ENCODE results near the gene PIEZO2. TPM values are rescaled to one million over a fixed set of nuclear protein-coding genes. Genes with fewer than 3 reads are reported as not detected.
A peak's percentile ranks its signal among the peaks of the same experiment; 100 is the strongest.

Gene PIEZO2
- total RNA-seq, 1 donor from 2014 or later = 5.3 TPM

DNA sequence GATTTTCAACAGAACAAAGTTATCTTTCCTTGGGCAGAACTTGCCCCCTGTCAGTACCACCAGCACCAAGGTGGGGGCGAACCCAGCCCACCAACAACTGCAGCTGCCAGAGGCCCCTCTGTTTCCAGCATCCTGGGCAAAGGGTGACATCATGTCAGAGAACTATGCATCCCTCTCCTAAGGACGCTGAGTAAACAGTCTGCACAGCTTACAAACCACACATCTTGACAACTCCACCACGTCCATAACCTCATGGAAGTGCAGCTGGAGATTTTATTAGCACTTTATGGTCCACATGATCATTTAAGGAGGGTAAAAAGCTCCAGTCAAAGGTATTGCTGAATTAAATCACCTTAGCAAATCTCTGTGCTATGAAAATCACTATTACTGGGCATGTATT, 40.4 kb downstream of the PIEZO2 start:
- no peaks in the 10 kb centered on the region for H3K9me3 Mint-ChIP-seq (ENCODE audit: unreplicated experiment)
- no peak for FAIRE-seq
- no peaks in the 10 kb centered on the region for H3K9me3 ChIP-seq (ENCODE audit: insufficient read depth, low read depth, low read length)

DNA sequence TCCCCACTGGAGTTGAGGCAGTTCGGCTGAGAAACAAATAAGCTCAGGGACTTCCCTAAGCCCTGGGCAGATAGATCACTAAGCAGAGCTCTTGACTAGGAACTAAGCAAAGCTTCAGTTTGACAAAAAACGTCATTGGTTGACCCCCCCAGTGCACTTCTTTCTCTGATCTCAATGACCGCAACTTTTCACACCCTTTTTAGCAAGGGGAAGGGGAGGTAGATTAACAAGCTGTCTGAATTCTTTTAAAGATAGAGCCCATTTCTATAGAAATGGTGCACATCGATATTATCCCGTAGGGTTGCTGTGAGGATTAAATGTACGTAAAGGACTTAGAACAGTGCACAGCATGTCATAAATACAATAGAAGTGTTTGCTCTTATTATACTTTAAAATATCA, 42.5 kb downstream of the PIEZO2 start:
- no peaks in the 10 kb centered on the region for H3K9me3 ChIP-seq (ENCODE audit: insufficient read depth, low read depth, low read length)
- FAIRE-seq (no peak), DNase-seq (ENCODE audit: low read depth) (no peak)
- H3K4me2 ChIP-seq (ENCODE audit: low read length) = no peak overlapping the region
- H3K27ac Mint-ChIP-seq (ENCODE audit: unreplicated experiment) = no peak overlapping the region
- H3K79me2 ChIP-seq (ENCODE audit: insufficient read depth, low read length) = no peaks in the 10 kb centered on the region
- no peak overlapping the region for H3K4me3 Mint-ChIP-seq (ENCODE audit: unreplicated experiment)
- H3K9ac ChIP-seq (ENCODE audit: low read length) = no peak overlapping the region
- H3K4me1 Mint-ChIP-seq (ENCODE audit: low read depth, unreplicated experiment) = peaks cover 7% of the 10 kb centered on the region
- H2AFZ ChIP-seq (ENCODE audit: low read depth, low read length) = no peak overlapping the region
- H3K4me3 ChIP-seq (ENCODE audit: insufficient read depth, low read depth, low read length) = no peak overlapping the region
- no peaks in the 10 kb centered on the region for H3K36me3 Mint-ChIP-seq (ENCODE audit: low read depth, unreplicated experiment)
- no peaks in the 10 kb centered on the region for H3K9me3 Mint-ChIP-seq (ENCODE audit: unreplicated experiment)
- H3K27me3 ChIP-seq (ENCODE audit: insufficient read depth, low read length) = no peaks in the 10 kb centered on the region
- H3K27me3 Mint-ChIP-seq (ENCODE audit: low read depth, unreplicated experiment) = peaks cover 2% of the 10 kb centered on the region
- no peak overlapping the region for H3K27ac ChIP-seq (ENCODE audit: low read depth, low read length)
- TF ChIP-seq, protein P1, sequence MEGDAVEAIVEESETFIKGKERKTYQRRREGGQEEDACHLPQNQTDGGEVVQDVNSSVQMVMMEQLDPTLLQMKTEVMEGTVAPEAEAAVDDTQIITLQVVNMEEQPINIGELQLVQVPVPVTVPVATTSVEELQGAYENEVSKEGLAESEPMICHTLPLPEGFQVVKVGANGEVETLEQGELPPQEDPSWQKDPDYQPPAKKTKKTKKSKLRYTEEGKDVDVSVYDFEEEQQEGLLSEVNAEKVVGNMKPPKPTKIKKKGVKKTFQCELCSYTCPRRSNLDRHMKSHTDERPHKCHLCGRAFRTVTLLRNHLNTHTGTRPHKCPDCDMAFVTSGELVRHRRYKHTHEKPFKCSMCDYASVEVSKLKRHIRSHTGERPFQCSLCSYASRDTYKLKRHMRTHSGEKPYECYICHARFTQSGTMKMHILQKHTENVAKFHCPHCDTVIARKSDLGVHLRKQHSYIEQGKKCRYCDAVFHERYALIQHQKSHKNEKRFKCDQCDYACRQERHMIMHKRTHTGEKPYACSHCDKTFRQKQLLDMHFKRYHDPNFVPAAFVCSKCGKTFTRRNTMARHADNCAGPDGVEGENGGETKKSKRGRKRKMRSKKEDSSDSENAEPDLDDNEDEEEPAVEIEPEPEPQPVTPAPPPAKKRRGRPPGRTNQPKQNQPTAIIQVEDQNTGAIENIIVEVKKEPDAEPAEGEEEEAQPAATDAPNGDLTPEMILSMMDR (IDR thresholded peaks at IDR 0.05; ENCODE audit: insufficient read depth, low read depth, low read length) = no peak
- TF ChIP-seq EZH2 (IDR thresholded peaks at IDR 0.05; ENCODE audit: insufficient read depth, low read length) = no peak
- H4K20me1 ChIP-seq (ENCODE audit: insufficient read depth, low read length) = no peaks in the 10 kb centered on the region
- no peaks in the 10 kb centered on the region for H3K36me3 ChIP-seq (ENCODE audit: insufficient read depth, low read length)
- H3K4me1 ChIP-seq (ENCODE audit: insufficient read depth, low read length) = no peaks in the 10 kb centered on the region

More for the DNA sequence above, 40.4 kb downstream of the PIEZO2 start:
- H3K4me1 Mint-ChIP-seq (ENCODE audit: low read depth, unreplicated experiment) = peaks cover 7% of the 10 kb centered on the region
- Histone ChIP-seq H2AFZ (ENCODE audit: low read depth, low read length) (no peak overlapping the region), H4K20me1 (ENCODE audit: insufficient read depth, low read length) (no peaks in the 10 kb centered on the region), H3K27ac (ENCODE audit: low read depth, low read length) (no peak overlapping the region), H3K4me2 (ENCODE audit: low read length) (no peak overlapping the region), H3K36me3 (ENCODE audit: insufficient read depth, low read length) (no peaks in the 10 kb centered on the region), H3K9ac (ENCODE audit: low read length) (no peak overlapping the region), H3K4me1 (ENCODE audit: insufficient read depth, low read length) (no peaks in the 10 kb centered on the region), H3K79me2 (ENCODE audit: insufficient read depth, low read length) (no peaks in the 10 kb centered on the region), H3K4me3 (ENCODE audit: insufficient read depth, low read depth, low read length) (no peak overlapping the region), H3K27me3 (ENCODE audit: insufficient read depth, low read length) (no peaks in the 10 kb centered on the region)
- H3K4me3 Mint-ChIP-seq (ENCODE audit: unreplicated experiment) = no peak overlapping the region
- H3K36me3 Mint-ChIP-seq (ENCODE audit: low read depth, unreplicated experiment) = no peaks in the 10 kb centered on the region
- peak overlapping the region; percentile 44 for H3K27ac Mint-ChIP-seq (ENCODE audit: unreplicated experiment)
- TF ChIP-seq EZH2 (IDR thresholded peaks at IDR 0.05; ENCODE audit: insufficient read depth, low read length) = no peak
- TF ChIP-seq, protein P1 (IDR thresholded peaks at IDR 0.05; ENCODE audit: insufficient read depth, low read depth, low read length) = no peak
- no peak for DNase-seq (ENCODE audit: low read depth)
- H3K27me3 Mint-ChIP-seq (ENCODE audit: low read depth, unreplicated experiment) = peaks cover 2% of the 10 kb centered on the region

DNA sequence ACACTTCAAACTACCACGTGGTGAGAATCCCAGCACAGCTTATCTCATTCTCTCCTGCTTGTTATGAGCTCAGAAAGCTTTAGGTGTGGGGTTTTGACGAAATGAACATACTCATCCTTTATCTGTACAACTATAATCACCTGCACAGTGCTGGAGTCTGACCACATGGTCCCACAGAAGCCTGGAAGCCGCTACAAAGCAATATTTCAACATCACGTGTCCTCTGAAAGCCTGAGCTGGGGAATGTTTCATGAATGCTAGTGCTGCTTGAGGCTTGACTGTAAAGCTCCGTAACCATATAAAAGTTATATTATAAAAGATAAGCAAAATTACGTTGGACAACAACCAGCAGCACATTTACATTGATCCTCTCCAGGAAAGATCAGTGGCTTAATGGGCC, 43.9 kb downstream of the PIEZO2 start:
- H3K27me3 ChIP-seq (ENCODE audit: insufficient read depth, low read length) = no peaks in the 10 kb centered on the region
- no peaks in the 10 kb centered on the region for H3K36me3 ChIP-seq (ENCODE audit: insufficient read depth, low read length)

More for the DNA sequence above, 43.9 kb downstream of the PIEZO2 start:
- TF ChIP-seq, protein P1 (IDR thresholded peaks at IDR 0.05; ENCODE audit: insufficient read depth, low read depth, low read length) = no peak
- no peak for TF ChIP-seq EZH2 (IDR thresholded peaks at IDR 0.05; ENCODE audit: insufficient read depth, low read length)
- Histone ChIP-seq H3K27ac (ENCODE audit: low read depth, low read length) (no peak overlapping the region), H2AFZ (ENCODE audit: low read depth, low read length) (no peak overlapping the region), H4K20me1 (ENCODE audit: insufficient read depth, low read length) (no peaks in the 10 kb centered on the region), H3K9me3 (ENCODE audit: insufficient read depth, low read depth, low read length) (no peaks in the 10 kb centered on the region), H3K4me3 (ENCODE audit: insufficient read depth, low read depth, low read length) (no peak overlapping the region), H3K4me1 (ENCODE audit: insufficient read depth, low read length) (no peaks in the 10 kb centered on the region), H3K9ac (ENCODE audit: low read length) (no peak overlapping the region), H3K4me2 (ENCODE audit: low read length) (no peak overlapping the region), H3K79me2 (ENCODE audit: insufficient read depth, low read length) (no peaks in the 10 kb centered on the region)
- Mint-ChIP-seq H3K4me3 (ENCODE audit: unreplicated experiment) (no peak overlapping the region), H3K36me3 (ENCODE audit: low read depth, unreplicated experiment) (no peaks in the 10 kb centered on the region), H3K4me1 (ENCODE audit: low read depth, unreplicated experiment) (peaks cover 7% of the 10 kb centered on the region), H3K27me3 (ENCODE audit: low read depth, unreplicated experiment) (peaks cover 2% of the 10 kb centered on the region), H3K9me3 (ENCODE audit: unreplicated experiment) (no peaks in the 10 kb centered on the region), H3K27ac (ENCODE audit: unreplicated experiment) (no peak overlapping the region)
- no peak for DNase-seq (ENCODE audit: low read depth)
- no peak for FAIRE-seq
